Tibial nerve (tissue), 4 donors: ENCODE results near the gene RTL1.

Experiments used
- EP300 ChIP-seq, 2 donors: sonication (generic); formaldehyde crosslinking; IDR thresholded peaks; one replicate each; pipeline ENCODE4 v1.6.1; 2017; ENCODE audit warnings: antibody characterized with exemption in 2 of 2, mild to moderate bottlenecking in 1 of 2
- TF ChIP-seq, protein P1 (sequence below), 5 experiments: fragments of 200-600 bp in 3 of 5; fragments of 450-650 bp in 2 of 5; sonication (generic) in 3 of 5; IDR thresholded peaks; one replicate each; pipeline ENCODE4 v1.5.1; 2016 to 2019; ENCODE audit warnings: antibody characterized with exemption in 5 of 5, mild to moderate bottlenecking in 3 of 5, moderate library complexity in 2 of 5

DNA sequence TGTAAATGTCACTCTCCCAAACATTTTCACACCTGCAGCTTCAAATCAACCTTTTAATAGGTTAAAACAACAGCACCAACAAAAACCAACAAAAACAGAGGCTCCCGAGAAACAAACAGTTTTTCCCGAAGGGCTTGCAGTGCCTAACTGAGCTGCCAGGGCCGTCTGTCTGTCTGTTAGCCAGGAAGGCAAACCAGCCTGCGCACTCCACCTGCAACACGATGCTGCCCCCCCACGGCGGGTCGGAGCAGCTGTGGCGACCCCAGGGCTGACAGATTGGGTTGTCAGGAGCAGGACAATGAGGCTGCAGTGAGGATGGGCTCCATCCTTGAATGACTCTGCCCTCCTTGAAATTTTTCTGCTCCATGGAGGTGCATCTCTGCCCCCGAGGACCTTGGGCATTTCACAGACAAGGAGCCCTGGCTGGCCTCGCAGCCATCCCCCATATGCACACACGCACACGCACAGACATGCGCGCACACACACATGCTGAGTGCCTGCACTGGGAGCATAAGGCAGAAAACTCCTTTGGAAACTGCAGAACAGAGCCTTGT, 2.6 kb downstream of the RTL1 start:
- TF ChIP-seq, protein P1, sequence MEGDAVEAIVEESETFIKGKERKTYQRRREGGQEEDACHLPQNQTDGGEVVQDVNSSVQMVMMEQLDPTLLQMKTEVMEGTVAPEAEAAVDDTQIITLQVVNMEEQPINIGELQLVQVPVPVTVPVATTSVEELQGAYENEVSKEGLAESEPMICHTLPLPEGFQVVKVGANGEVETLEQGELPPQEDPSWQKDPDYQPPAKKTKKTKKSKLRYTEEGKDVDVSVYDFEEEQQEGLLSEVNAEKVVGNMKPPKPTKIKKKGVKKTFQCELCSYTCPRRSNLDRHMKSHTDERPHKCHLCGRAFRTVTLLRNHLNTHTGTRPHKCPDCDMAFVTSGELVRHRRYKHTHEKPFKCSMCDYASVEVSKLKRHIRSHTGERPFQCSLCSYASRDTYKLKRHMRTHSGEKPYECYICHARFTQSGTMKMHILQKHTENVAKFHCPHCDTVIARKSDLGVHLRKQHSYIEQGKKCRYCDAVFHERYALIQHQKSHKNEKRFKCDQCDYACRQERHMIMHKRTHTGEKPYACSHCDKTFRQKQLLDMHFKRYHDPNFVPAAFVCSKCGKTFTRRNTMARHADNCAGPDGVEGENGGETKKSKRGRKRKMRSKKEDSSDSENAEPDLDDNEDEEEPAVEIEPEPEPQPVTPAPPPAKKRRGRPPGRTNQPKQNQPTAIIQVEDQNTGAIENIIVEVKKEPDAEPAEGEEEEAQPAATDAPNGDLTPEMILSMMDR (IDR thresholded peaks at IDR 0.05) = no peak
- no peak for TF ChIP-seq EP300 (IDR thresholded peaks at IDR 0.05)
